Left ventricle myocardium superior (tissue), 1 donor: ENCODE results near the gene KANSL1. TPM values are rescaled to one million over a fixed set of nuclear protein-coding genes. Genes with fewer than 3 reads are reported as not detected.

ENCODE experiments used
- ATAC-seq: fragments of 200-7000 bp; cut with Tn5 transposase; one replicate; pipeline ENCODE4 v1.9.1; 2020; ENCODE audit warnings: mild to moderate bottlenecking, moderate library complexity
- DNase-seq: peaks from one replicate; pipeline ENCODE4 v3.0.0-alpha.2; 2020
- intact Hi-C: fragments of 100-400 bp; cut with micrococcal nuclease; formaldehyde crosslinking; loops from one replicate; pipeline ENCODE4 v1.11.0; 2022
- total RNA-seq: library from RNA; stranded (reverse); fragmentation: NEBNext Ultra II Directional; extraction: Animal tissue kit (Norgen Biotek cat#: 25700); gene quantifications from one replicate; pipeline ENCODE4 v1.2.1, GENCODE V29; 2021
- donor health status: DM: no; HTN: yes; CAD: no; lungs with severe emphysema.

Gene KANSL1
- total RNA-seq, 1 donor from 2014 or later, result 26.9 TPM

DNA sequence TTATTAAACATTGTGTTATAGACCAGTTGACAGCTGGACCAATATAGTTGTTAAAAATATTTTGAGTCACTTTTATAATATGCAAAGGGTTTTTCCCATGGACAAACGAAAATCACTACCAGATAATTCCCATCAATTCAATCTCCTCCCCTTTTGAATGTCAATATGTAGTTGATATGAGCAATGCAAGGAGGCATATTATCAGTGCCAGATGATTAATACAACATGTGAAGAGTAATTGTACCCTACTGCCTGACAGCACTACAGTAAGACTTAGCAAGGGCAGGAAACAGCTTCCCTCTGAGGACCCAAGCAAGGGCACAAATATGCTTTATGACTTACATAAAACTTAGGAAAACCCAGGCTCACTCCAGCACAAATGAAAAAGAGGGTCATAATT, 17.3 kb downstream of the KANSL1 start:
- intact Hi-C loops, result no loop called here
- ATAC-seq (no peak), DNase-seq (no peak)

DNA sequence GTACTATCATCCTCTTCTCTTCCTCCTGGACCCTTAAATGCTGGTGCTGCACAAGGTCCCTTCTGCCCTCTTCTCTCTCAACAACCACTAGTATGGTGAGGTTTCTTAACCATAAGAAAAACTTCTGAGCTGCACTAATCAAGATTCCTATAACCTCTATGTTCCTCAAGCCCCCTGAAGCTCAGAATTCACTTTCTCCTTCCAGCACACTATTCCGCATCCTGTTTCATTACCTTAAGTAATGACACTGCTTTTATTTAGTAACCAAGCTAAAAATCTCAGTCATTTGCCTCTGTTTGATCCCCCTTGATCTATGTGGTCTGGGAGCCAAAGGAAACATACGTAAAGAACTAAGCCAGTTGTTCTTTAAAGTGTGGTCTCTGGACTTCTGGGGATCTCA, 20.1 kb downstream of the KANSL1 start:
- DNase-seq (no peak), ATAC-seq (no peak)
- intact Hi-C loops, result no loop called here

DNA sequence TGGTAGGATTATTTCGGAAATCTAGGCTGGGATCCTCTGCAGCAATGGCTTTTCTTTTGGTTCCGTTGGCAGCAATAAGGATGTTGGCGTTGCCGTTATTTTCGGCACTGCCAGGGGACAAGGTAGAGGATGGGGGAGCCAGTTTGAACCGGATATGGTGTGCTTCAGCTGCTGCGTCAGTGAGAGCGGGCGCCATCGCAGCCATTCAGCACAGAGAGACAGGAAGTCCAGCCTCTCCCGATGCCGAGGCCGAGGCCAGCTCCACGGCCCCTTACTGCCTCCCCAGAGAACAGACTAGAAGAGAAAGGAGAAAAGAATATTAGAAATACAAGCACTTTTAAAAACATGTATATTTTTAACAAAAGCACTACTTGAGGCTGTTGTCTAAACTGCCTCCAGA, 21.3 kb downstream of the KANSL1 start:
- DNase-seq, result no peak
- intact Hi-C loops, result no loop called here
- peak; percentile 35 for ATAC-seq

DNA sequence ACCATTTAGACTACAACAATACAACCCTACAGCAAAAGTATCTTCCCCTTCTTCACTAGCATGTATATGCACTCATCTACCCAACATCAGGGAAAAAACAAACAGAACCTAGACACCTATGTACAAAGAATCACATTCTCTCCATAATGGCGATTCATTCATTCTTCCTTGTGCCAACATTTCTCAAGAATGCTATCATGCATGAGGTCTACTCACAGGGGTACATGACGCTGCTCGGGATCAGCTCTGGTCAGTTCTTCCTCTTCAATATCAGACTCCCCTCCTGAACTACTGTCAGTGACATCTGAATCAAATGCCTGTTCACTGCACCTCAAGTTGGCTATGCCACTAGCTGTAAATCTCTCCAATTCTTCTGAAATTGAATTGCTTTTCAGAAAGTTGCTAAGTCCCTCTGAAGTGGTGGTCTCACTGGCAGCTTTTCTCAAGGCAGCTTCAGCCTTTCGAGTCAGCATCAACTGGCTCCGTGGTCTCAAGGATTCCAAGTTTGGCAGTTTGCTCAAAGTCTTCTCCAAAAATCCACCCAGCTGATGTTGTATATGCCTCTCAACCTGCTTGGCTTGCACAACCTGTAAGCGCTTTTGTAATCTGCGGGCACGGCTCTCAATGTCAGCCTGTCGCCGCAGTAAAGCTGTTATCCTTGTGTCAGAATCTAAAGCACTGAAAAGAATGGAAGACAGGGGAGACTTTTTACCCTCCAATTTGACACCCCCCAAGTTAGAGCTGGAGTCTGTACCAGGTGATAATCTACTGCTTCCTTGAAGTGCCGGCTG, 22.4 kb downstream of the KANSL1 start:
- intact Hi-C loops, result no loop called here
- ATAC-seq (peak; percentile 35), DNase-seq (no peak)

DNA sequence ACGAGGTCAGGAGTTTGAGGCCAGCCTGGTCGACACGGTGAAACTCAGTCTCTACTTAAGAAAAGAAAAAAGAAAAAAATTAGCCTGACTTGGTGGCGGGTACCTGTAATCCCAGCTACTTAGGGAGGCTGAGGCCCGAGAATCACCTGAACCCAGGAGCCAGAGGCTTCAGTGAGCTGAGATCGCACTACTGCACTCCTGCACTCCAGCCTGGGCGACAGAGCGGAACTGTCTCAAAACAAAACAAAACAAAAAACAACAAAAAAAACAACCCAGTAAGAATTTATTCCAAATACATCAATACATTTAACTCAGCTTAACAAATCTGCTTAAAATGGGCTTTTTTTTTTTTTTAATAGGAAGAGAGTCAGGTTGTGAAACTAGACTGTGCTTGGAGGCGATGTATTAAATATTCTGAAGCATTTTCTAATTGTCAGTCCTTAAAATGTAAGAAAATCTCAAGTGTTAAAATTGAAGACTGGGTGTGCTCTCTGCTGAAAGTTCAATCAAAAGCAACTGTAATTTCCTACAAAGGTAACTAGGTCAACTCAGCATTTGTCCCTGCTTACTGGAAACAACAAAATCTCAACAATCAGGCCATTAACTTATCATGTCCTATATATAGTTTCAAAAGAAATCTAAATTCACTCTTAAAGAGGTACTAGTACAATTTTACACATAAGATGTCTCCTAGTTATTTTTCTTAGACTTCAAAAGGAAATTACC, 23.2 kb downstream of the KANSL1 start:
- no peak for ATAC-seq
- intact Hi-C loops, result no loop called here
- no peak for DNase-seq

DNA sequence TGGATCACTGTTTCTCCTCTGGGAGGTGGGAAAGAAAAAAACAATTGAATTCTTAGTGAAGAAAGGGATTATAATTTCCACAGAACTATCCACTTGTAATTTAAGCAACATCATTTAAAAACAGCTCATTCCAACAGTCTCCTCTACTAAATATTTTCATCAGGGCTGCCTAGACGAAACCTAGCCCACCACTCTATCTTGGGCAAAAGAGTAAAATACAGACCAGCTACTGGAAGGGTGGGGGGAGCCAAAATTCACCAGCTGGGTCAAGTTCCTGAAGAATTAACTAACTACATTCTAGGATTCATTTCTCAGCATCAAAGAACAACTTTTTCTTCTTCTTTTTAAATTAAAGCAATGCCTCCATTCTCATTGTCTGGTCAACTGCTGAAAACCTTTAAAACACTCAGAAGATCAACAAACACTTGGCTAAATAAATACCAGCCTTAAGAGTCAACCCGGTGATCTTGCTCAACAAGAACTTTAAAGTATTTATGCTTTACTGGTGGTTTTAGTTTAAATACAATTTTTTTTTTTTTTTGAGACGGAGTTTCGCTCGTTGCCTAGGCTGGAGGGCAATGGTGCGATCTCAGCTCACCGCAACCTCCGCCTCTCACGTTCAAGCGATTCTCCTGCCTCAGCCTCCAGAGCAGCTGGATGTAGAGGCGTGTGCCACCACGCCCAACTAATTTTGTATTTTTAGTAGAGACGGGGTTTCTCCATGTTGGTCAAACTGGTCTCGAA, 25.2 kb downstream of the KANSL1 start:
- intact Hi-C loops, result no loop called here
- DNase-seq (no peak), ATAC-seq (no peak)

DNA sequence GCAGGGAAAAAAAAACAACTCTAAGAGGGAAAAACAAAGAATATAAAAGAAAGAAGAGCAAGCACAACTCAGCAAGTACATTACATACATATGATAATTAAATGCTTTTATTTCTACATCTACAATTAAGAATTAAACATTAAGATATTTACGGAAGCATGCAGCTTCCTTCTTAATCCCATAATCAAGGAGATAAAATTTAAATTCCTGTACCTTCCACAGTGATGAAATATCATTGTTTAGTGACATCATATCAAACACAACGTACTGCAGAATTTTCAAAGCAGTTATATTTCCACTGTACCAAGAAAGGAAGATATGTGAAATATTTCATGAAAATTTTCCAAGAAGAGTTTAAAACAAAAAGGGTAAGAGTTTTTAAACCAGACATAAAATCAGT, 26.0 kb downstream of the KANSL1 start:
- ATAC-seq (no peak), DNase-seq (no peak)
- intact Hi-C loops, result no loop called here

DNA sequence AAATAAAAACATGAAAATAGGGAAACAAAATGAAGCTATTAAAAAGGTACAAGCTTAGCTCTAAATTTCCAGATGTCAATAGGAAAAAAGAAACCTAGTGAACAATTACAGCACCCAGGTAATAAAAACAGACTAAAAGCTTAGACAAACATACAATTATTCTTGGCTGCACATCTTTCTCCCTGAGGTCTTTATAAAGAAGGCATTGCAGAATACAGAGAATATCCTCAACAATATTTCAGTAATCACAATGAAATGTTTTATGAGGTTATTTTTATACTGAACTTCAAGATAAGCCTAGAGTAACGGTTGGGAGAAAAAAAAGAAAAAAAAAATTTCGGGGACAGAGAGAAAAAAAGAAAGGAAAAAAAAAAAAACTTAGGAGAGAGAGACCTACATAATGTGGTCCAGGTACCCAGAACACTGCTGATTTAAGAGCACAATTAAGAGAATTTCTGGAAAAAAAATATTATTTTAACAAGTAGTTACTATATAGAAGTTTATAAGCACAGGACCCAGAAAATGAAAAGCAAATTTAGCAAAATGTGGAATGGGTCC, 26.5 kb downstream of the KANSL1 start:
- ATAC-seq (no peak), DNase-seq (no peak)
- intact Hi-C loops, result no loop called here

DNA sequence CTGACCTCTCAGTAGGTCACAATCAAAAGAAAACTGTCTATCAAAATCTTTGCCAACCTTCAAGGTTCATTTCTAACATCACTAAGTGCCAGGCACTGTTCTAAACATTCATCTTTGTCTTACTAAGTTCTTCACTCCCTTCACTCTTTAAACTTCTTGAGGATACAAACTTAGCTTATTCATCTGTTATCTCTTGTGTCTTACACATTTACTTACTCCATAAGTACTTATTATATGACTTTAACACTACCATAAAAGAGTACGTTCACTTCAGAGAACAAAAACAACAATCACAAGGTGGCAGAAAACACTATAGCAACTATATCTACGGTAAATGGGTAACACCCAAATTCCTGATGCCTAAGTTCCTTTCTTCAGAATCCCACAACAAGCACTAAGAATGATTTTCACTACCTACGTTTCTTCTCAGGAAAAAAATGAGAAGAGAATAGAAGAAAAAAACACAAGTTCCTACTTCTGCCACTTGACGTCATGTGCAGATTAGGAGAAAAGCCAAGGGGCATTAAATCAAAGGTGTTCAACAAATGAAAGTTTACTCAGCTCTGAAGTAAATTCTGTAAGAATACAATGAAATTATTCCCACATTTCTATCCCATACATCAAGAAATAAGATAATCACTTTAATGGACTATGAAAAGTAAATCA, 29.2 kb downstream of the KANSL1 start:
- no peak for DNase-seq
- ATAC-seq, result no peak
- intact Hi-C loops, result no loop called here

DNA sequence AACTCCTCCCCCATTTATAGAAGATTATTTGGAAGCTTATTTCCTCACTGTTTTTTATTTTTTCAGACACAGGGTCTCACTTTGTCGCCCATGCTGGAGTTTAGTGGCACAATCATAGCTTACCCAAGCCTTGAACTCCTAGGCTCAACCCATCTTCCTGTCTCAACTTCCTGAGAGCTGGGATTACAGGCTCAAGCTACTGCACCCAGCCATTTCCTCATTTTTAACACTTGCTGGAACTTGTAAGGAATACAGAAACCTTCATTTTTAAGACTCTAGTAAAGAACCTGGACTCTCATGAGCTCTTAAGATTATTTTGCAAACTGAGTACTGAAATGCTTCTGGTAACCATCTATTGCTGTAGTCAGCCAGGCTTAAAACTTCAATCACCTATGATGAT, 29.9 kb downstream of the KANSL1 start:
- DNase-seq, result no peak
- peak; percentile 21 for ATAC-seq
- intact Hi-C loops, result no loop called here

DNA sequence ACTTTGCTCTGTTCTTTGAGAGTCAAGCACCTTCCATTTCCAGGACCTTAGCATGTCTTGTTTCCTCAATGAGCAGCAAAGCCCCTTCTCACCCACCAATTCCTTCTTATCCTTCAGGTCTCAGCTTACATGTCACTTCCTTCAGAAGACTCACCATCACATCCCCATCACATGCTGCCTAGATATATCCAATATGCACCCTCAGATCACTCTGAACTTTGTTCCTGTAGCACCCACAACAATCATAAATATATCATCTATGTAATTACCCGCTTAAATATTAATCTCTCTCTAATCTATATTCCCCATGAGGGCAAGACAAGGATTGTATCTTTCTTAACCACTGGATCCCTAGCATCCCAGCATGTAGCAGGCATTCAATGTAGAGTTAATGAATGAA, 30.4 kb downstream of the KANSL1 start:
- ATAC-seq (no peak), DNase-seq (no peak)
- intact Hi-C loops, result no loop called here

DNA sequence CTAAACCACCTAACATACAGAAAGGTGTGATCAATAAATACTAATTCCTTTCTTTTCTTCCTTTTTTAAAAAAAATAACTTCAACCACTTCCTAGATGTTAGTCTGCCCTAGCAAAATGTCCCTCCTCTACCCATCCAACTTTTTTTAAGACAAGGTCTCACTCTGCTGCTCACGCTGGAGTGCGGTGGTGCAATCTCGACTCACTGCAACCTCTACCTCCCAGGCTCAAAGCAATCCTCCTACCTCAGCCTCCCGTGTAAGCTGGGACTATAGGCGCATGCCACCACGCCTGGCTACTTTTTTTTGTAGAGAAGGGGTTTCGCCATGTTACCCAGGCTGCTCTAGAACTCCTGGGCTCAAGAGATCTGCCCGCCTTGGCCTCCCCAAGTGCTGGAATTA, 33.1 kb downstream of the KANSL1 start:
- intact Hi-C loops, result no loop called here
- no peak for ATAC-seq
- no peak for DNase-seq

DNA sequence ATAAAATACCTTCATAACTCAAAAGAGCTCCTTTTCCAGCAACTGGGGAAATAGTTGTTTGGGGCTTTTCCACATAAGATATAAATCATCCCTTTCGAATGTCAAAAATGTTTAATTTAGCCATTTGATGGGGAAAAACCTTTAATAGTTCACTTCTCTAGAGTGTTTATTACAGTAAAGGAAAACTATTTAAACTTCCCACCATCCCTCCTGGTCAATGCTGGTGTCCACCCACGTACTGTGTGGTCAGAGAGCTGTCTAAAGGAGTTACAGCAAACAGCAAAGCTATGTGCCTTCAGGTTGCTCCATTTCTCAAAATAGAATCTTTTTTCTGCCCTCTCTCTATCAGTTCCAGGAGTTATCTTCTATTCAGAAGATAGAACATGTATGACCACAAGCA, 33.5 kb downstream of the KANSL1 start:
- DNase-seq, result no peak
- intact Hi-C loops, result no loop called here
- ATAC-seq, result peak; percentile 32

DNA sequence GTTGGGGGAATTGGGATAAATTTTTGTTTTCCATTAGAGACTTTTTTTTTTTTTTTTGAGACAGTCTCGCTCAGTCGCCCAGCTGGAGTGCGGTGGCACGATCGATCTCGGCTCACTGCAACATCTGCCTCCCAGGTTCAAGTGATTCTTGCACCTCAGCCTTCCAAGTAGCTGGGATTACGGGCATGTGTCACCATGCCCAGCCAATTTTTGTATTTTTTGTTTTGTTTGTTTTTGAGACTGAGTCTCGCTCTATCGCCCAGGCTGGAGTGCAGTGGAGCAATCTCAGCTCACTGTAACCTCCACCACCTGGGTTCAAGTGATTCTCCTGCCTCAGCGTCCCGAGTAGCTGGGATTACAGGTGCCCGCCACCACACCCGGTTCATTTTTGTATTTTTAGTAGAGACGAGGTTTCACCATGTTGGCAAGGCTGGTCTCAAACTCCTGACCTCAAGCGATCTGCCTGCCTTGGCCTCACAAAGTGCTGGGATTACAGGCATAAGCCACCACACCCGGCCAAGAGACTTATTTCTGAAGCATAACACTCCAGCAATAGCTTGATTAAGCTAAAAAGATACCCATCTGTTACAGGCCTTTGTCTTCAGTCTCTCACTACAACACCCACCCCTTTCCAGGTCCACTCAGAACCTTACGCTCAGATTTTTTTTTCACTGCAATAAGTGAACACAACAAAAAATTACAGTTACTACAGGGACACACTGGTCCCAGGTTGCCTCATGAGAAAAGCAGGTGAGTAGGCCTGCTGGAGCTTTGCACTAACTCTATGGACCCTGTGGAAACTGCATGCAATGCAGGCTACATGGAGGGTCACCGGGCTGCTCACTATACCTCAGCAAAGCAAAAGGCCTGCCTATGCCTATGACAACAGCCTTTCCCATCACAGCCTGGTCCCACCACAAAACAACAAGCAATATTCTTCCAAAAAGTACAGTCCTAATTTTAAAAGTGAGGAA, 34.6 kb downstream of the KANSL1 start:
- intact Hi-C loops, result no loop called here

DNA sequence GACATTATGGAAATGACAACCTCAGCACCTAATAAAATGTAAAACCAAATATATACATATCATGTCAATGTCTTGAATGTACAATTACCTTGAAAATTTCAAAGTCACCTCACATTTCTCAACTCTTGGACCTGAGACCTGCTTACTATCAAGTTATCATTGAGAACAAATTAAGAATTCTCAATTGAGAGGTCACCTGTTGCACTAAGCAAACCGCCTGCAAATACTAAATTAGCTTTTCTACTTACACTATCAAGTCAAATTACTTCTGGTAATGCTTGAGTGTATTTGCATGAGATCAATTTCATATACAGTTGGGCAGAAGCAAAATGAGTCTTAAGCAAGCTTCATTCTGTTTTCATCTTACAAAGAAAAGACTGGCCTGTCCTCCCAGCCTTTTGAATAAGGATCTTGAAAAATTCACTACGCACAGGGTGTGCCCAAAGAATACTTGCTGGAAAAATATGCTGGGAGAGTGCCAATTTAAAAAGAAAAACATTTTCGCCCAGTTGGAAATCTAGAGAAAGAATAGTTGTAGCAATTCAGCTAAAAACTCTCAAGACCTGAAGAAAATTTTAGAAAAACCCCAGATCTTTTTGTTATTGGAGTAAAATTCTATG, 35.7 kb downstream of the KANSL1 start:
- peak; percentile 33 for ATAC-seq
- no peak for DNase-seq
- intact Hi-C loops, result no loop called here

More for the DNA sequence above, 34.6 kb downstream of the KANSL1 start:
- DNase-seq (no peak), ATAC-seq (peak; percentile 15)

DNA sequence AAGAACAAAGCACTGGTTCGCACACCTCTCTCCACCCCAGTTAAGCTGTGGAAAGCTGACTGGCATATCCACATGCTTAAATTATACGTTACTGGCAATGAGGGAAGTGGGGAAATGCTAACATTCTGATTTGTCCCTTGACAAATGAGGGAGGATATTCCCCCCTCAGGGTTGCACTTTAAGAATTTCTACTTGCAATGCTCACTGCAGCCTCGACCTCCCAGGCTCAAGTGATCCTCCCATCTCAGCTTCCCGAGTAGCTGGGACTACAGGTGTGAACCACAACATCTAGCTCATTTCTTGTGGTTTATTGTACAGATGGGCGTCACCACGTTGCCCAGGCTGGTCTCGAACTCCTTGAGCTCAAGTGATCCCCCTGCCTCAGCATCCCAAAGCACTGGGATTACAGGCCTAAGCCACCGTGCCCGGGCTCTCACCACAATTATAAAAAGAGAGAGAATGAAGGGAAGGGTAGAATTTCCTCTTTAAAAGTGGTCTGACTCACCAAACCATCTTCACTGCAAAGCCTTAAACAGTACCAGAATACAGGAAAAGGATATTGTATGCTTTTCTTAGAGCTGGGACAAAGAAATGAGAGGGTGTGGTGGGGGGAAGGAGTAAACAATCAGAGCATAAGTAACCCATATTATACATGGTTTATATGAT, 38.9 kb downstream of the KANSL1 start:
- intact Hi-C loops, result no loop called here
- no peak for ATAC-seq
- DNase-seq, result no peak

DNA sequence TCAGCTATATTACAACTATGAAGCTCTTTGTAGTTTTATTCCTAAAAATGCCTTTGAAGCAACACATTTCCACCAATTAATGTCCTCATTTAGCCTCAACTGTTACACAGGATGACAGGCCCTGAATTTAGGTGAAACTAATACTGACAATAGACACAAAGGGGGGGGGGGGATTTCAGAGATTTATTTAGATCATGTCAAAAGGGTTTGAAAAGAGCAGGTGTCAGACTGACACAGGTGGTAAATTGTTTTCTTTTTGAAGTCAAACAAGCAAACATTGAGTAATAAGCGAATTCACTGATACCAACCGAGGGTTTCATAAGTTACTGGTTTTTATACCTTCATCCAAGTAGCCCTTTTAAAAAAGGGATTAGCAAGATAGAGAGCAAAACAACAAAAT, 40.8 kb downstream of the KANSL1 start:
- ATAC-seq (no peak), DNase-seq (no peak)
- intact Hi-C loops, result no loop called here
